OCI-LY3 (cell line): ENCODE results near the gene PLIN4.

Experiments
- CTCF ChIP-seq: fragments of 200-600, 300-600 bp; sonication (generic); IDR thresholded peaks from 2 replicates; pipeline ENCODE4 v1.5.1; 2014; ENCODE audit warnings: antibody characterized with exemption, low read length, low read depth
- EZH2phosphoT487 ChIP-seq: fragments of 200-600 bp; shearing (Covaris generic); IDR thresholded peaks from 2 replicates; pipeline ENCODE4 v1.6.1; 2018; ENCODE audit warnings: antibody characterized with exemption, mixed run types, low read depth

GRCh38 chr19:4525563-4526002, 7.3 kb upstream of the PLIN4 start:
- no peak for TF ChIP-seq CTCF
- TF ChIP-seq EZH2phosphoT487 = no peak
